HAP-1 (cell line): ENCODE measurements around the gene ATXN1.

Experiments used
- DNase-seq, 2 experiments: peaks; one replicate each; pipeline ENCODE4 v3.0.0-alpha.2; 2016 to 2020; ENCODE audit warnings: low spot score in 2 of 2
- H3K27me3 ChIP-seq: fragments of 250-450 bp; sonication (Bioruptor Pico); 2 replicates; pipeline ENCODE4 v1.5.1; 2020; ENCODE audit warnings: low read depth, mild to moderate bottlenecking, moderate library complexity
- H3K36me3 ChIP-seq: fragments of 250-450 bp; sonication (Bioruptor Pico); replicated peaks from 2 replicates; pipeline ENCODE4 v1.5.1; 2020; ENCODE audit warnings: mild to moderate bottlenecking
- H3K4me1 ChIP-seq: fragments of 250-450 bp; sonication (Bioruptor Pico); 2 replicates; pipeline ENCODE4 v1.5.1; 2020; ENCODE audit warnings: mild to moderate bottlenecking
- H3K4me3 ChIP-seq: fragments of 250-450 bp; sonication (Bioruptor Pico); 2 replicates; pipeline ENCODE4 v1.5.1; 2020; ENCODE audit warnings: mild to moderate bottlenecking, moderate library complexity
- H3K9me3 ChIP-seq: fragments of 250-450 bp; sonication (Bioruptor Pico); 2 replicates; pipeline ENCODE4 v1.5.1; 2020; ENCODE audit warnings: mild to moderate bottlenecking, moderate library complexity
- in situ Hi-C: fragments of 300-500 bp; cut with MboI; formaldehyde crosslinking; loops from 3 replicates; pipeline ENCODE4 v1.14.3; 2020; ENCODE audit warnings: low sequenced_read_pairs, inconsistent platforms, mixed read lengths

The ATXN1 gene

DNA sequence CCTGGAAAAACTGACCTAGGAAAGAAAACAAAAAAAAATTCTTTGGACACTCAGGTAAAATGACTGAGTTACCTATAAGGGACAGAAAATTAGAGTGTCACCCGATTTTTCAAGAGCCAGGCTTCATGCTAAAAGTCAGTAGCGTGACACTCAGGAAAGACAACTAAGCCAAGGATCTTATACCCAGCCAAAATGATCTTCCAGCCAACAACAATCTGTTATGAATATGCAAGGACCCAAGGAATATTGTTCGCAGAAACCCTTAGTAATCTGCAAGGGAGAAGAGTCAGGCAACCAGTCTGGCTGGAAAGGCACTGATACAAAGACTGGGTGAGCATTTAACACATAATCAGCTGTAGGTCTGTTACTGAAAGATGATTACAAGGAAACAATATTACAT is 319.2 kb downstream of the ATXN1 start:
- Histone ChIP-seq H3K27me3 (no peaks in the 10 kb centered on the region), H3K4me1 (no peaks in the 10 kb centered on the region), H3K9me3 (no peaks in the 10 kb centered on the region), H3K4me3 (no peak overlapping the region), H3K36me3 (no peaks in the 10 kb centered on the region)
- DNase-seq: no peak
- in situ Hi-C loops: no loop called here

DNA sequence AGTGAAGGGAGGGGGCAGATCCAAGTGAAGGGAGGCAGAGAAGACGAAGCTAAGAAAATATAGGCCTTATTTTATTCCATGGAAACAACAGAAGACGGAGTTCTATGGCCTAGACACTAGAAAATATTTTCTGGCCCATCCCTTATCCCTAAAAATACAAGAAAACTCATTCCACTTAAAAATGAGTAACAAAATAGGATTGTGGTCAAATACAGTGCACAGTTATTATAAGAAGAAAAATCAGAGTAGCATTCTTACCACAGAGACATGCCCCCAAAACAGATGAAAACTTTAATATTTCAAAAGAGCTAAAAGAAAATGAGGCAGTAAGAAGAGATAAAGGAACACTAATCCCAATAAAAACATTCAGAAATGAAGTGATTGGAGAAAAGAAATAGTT is 320.0 kb downstream of the ATXN1 start:
- H3K4me3 ChIP-seq: no peak overlapping the region
- no peaks in the 10 kb centered on the region for H3K27me3 ChIP-seq
- in situ Hi-C loops: no loop called here
- no peaks in the 10 kb centered on the region for H3K4me1 ChIP-seq
- no peaks in the 10 kb centered on the region for H3K36me3 ChIP-seq
- no peaks in the 10 kb centered on the region for H3K9me3 ChIP-seq
- no peak for DNase-seq

DNA sequence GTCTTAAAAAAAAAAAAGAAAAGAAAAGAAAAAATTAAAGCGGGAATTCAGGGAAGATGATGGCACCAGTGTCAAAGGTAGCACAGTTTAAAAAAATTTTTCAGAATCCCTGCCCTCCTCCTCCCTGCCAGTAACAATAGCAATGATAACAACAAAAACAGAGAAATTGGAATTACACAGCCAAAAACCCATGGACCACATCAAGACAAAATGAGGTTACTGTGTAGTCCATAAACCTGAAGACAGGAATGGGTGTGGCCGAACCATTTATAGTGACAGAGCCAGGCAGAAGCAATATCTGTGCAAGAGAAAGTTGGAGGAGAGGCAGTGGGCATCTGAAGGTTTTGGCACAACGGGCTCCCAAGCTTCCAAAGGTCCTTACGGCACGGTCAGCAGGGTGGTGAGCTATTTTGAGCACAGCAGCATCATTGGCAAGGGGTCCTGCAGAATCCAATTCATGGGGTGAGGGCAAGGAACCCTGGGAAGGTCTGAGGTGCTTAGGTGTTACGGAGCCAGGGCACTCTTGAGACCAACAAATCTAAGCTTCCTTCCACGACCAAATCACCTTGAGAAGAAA is 320.5 kb downstream of the ATXN1 start:
- Histone ChIP-seq H3K4me1 (no peaks in the 10 kb centered on the region), H3K27me3 (no peaks in the 10 kb centered on the region), H3K4me3 (no peak overlapping the region), H3K36me3 (no peaks in the 10 kb centered on the region), H3K9me3 (no peaks in the 10 kb centered on the region)
- no peak for DNase-seq
- in situ Hi-C loops: no loop called here

DNA sequence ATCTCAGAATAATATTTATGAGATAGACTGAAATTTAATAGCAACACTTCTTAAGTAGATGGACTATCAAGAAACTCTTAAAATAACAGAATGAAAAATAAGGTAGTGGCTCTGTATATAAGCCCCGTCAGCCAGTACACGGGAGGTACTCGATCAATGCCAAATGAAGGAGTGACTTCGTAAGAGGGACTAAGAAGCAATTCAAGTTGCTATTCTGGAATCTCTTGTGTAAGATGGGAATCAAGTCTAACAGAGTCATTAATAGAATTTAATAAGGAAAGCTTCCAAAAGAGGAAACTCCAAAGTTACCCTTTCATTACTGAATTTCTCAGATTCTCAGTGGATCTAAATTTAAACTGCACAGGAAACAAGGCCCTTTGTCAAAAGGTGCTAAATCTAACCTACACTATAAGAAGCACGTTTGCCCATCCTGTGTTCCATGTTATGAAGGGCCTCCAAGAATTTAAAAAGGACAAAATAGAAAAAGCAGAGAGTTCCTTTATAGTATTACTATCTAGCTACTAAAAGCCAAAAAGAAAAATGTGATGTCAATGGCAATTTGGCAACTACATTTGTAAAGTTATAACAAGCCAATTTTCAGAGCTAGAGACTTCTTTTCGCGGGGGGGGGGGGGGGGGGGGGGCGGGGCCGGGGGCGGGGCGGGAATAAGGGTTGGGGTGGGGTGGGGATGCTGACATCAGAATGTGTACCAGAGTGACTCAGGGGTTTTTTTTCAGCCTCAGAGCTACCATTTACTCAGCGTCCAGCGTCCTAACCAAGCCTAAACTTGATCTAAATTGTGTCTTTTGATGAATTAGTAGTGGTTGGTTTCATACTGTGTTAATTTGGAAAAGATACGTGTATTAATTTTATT is 322.3 kb downstream of the ATXN1 start:
- no peak overlapping the region for H3K4me3 ChIP-seq
- H3K36me3 ChIP-seq: no peaks in the 10 kb centered on the region
- in situ Hi-C loops: no loop called here
- H3K9me3 ChIP-seq: no peaks in the 10 kb centered on the region
- H3K4me1 ChIP-seq: no peaks in the 10 kb centered on the region
- H3K27me3 ChIP-seq: no peaks in the 10 kb centered on the region
- no peak for DNase-seq

DNA sequence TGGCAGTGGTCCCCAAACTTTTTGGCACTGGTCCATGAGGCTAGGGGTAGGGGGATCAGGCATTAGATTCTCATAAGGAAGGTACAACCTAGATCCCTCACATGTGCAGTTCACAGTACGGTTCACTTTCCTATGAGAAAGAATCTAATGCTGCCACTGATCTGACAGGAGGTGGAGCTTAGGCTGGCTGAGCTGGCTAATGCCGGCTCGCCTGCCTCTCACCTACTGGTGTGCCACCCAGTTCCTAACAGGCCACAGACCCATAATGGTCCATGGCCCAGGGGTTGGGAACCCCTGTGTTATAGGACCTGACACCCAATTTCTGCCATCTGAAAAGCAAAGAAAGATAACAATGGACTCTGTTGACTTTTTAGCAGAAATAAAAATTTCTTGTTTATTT is 323.3 kb downstream of the ATXN1 start:
- Histone ChIP-seq H3K4me3 (no peak overlapping the region), H3K9me3 (no peaks in the 10 kb centered on the region), H3K36me3 (no peaks in the 10 kb centered on the region), H3K4me1 (no peaks in the 10 kb centered on the region), H3K27me3 (no peaks in the 10 kb centered on the region)
- DNase-seq: no peak
- in situ Hi-C loops: no loop called here

DNA sequence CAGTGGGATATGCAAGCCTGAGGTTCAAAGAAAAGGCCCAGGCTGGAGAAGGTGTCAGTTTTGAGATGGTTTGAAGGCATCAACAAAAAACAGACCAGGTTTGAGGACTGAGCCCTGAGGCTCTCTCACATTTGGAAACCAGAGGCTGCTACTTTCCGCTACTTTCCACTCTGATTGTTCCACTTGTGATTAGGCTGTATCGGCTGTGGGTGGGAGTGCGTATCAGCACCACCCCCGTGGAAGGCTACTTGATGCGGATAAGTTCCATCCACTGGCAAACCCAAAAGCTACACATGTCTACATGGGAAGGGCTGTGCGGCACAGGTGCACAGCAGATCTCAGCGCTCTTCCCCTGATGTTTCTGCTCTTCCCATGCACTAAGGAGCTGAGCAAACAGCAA is 324.2 kb downstream of the ATXN1 start:
- no peaks in the 10 kb centered on the region for H3K36me3 ChIP-seq
- H3K27me3 ChIP-seq: no peaks in the 10 kb centered on the region
- in situ Hi-C loops: no loop called here
- DNase-seq: no peak
- no peaks in the 10 kb centered on the region for H3K9me3 ChIP-seq
- no peaks in the 10 kb centered on the region for H3K4me1 ChIP-seq
- H3K4me3 ChIP-seq: no peak overlapping the region

DNA sequence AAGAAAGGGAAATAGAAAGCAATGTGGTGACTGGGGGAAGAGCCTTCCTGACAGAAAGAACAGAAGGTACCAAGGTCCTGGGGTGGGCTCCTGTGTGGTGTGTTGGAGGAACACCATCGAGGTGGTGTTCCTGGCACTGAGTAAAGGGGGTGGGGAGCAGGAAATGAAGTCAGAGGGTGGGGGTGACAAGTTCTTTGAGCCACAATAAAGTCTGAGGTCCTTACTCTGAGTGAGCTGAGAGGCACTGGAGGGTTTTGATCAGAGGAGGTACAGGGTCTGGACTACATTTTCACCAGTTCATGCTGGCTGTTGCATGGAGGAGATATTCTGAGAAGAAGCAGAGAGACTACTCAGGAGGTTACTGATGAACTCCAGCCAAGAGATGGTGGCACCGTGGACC is 324.7 kb downstream of the ATXN1 start:
- in situ Hi-C loops: no loop called here

DNA sequence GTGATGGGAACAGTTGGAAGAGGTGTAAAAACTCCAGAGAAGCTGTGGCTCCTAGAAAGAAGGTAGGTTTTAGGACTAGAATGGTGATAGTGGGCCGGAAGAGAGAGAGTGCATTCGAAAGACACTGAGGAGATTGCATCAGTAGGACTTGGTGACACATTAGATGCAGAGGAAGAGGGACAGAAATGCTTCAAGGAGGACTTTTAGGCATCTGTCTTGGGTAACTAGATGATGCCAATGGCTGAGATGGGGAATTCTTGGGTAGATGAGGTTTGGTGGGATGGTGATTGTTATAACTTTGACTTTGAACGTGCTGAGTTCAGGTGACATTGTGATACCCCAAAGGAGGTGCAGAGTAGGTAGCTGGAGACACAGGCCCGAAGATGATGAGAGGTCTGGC is 326.4 kb downstream of the ATXN1 start:
- no peak for DNase-seq
- Histone ChIP-seq H3K27me3 (no peaks in the 10 kb centered on the region), H3K4me1 (no peaks in the 10 kb centered on the region), H3K9me3 (no peaks in the 10 kb centered on the region), H3K36me3 (no peaks in the 10 kb centered on the region), H3K4me3 (no peak overlapping the region)
- in situ Hi-C loops: no loop called here

More for the DNA sequence above, 324.7 kb downstream of the ATXN1 start:
- DNase-seq: no peak
- H3K4me1 ChIP-seq: no peaks in the 10 kb centered on the region
- H3K4me3 ChIP-seq: no peak overlapping the region
- H3K9me3 ChIP-seq: no peaks in the 10 kb centered on the region
- no peaks in the 10 kb centered on the region for H3K36me3 ChIP-seq
- no peaks in the 10 kb centered on the region for H3K27me3 ChIP-seq

DNA sequence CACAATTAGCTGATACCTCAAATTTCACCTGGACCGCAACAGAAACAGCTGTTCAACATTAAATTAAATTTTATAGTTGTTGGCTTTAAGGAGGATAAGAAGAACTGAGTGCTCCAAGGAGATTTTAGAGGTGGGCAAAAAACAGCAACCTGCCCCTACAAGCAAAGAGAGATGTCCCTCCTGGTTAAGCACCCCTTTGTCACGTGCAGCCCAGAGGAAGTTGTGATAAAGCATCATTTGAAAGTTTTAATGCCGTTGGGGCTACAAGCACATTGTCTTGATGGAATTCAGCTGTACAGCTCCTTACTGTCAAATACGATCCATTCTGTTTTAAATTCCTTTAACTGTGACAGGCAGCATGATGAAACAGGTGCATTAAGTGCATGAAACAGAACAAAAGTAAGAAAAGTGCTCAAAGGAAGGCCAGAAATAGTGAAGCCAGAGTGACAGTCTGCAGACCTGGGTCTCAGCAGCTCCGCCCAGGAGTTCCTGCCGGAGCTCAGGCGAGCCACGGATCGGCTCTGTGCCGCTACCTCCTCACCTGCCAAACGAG is 327.8 kb downstream of the ATXN1 start:
- in situ Hi-C loops: no loop called here
- Histone ChIP-seq H3K9me3 (no peaks in the 10 kb centered on the region), H3K27me3 (no peaks in the 10 kb centered on the region), H3K4me1 (no peaks in the 10 kb centered on the region), H3K4me3 (no peak overlapping the region), H3K36me3 (no peaks in the 10 kb centered on the region)
- no peak for DNase-seq

DNA sequence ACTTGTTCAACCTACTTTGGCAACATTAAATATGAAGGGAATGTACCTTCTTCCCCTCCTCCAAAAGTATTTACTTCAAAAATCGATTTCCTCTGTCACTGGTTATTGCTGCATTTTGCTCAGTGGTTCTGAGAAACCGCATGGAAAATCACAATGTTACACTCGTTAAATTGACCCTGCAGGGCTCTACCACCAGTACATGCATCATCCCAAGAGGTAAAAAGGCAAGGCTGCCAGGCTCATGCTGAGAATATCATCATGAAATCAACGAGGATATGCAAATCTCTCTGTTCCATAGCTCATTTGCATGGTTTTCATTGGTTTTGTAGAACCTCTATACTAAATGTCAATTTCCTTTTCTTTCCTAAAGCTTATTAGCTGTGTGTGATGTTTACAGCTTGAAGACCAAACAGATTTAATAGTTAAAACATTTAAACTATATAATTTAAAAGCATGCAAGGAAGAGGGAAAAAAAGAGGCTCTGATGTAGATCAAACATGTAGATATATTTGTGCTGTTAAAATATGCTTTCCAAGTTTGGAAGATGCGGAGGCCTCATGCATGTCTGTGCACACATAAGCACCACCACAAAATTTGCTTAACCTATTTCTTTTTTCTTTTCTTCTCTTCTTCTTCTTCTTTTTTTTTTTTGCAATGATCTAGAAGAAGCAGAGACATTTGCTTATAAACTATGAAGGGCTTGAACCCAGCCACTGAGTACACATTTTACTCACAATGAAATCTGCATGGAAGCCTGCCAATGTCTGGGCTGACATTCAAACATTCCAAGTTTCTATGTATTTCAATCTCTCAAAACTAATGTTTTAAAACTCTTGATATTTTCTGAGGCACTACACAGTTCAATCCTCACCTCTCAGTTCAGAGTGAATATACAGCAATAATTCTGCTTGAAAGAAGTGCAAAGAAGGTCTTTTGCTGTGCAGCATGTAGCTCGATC is 328.9 kb downstream of the ATXN1 start:
- DNase-seq: no peak
- H3K27me3 ChIP-seq: no peaks in the 10 kb centered on the region
- no peak overlapping the region for H3K4me3 ChIP-seq
- in situ Hi-C loops: no loop called here
- H3K4me1 ChIP-seq: no peaks in the 10 kb centered on the region
- no peaks in the 10 kb centered on the region for H3K36me3 ChIP-seq
- H3K9me3 ChIP-seq: no peaks in the 10 kb centered on the region

DNA sequence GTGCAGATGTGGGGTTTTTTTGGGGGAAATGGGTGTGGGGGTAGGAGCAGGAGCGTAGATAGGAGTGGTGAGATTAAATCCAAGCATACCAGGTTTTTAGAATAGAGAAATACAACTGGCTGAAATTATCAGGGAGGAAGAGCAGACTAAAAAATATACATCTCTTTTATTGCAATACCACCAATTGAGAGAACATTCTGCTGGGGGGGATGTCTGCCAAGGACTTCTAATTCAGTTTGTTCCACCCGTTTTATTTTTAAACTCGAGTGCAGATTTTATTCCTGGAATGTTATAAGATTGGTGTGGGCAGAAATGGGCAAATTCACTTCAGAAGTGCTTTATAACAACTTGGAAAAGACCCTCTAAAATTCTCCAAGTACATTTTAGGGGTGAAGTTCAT is 330.2 kb downstream of the ATXN1 start:
- H3K36me3 ChIP-seq: no peaks in the 10 kb centered on the region
- H3K27me3 ChIP-seq: no peaks in the 10 kb centered on the region
- in situ Hi-C loops: no loop called here
- no peaks in the 10 kb centered on the region for H3K9me3 ChIP-seq
- no peak overlapping the region for H3K4me3 ChIP-seq
- DNase-seq: no peak
- H3K4me1 ChIP-seq: no peaks in the 10 kb centered on the region

DNA sequence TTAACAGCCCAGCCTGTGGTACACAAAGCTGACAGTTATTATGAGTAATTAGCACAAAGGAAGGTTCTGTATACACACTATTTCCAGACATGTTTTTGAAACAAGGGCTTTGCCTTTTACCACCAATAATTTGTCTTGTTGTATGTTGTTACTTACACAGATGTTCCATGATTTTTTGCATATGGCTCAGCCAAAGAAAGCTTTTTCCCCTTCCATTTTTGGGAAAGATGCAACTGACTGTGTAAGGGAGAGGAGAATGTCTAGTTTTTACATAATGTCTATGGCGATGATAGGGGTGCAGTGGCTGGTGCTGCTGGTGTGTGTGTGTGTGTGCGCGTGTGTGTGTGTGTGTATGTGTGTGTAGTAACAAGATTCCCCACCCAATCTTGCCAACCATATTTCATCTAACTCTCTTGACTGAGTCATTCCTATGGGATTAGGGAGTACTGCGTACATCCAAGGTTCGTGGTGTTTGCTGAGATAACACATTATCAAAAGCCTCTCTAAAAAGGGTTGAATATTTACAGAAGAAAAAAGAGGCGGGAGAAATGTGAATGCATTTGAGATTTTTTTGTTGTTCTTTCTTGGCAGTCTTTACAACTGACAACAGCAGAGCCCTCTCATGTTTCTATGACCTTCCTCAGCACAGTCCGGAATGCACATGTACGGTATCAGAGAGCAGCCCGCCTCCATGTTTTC is 330.7 kb downstream of the ATXN1 start:
- Histone ChIP-seq H3K36me3 (no peaks in the 10 kb centered on the region), H3K4me3 (no peak overlapping the region), H3K9me3 (no peaks in the 10 kb centered on the region), H3K27me3 (no peaks in the 10 kb centered on the region), H3K4me1 (no peaks in the 10 kb centered on the region)
- no peak for DNase-seq
- in situ Hi-C loops: no loop called here

DNA sequence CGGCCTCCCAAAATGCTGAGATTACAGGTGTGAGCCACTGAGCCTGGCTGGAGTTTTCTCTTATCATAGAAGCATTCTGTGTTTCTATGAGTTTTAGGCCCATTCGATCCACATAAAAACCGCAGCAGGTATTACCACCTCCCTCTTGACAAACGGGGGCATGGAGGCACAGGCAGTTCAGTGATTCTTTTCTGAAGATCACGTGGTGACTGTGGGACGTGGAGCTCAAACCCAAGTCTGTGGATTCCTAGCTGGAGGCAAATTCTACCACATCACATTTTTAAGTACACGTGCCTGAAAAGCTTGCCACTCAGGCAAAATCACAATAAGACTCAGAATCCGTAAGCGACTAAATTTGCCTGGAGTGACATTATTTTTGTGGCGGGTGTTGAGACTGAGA is 331.6 kb downstream of the ATXN1 start:
- H3K36me3 ChIP-seq: no peaks in the 10 kb centered on the region
- H3K4me3 ChIP-seq: no peak overlapping the region
- H3K9me3 ChIP-seq: no peaks in the 10 kb centered on the region
- H3K27me3 ChIP-seq: no peaks in the 10 kb centered on the region
- in situ Hi-C loops: no loop called here
- H3K4me1 ChIP-seq: no peaks in the 10 kb centered on the region
- DNase-seq: no peak
